NCI-H1092 (cell line): ENCODE data around the gene CHPT1.

ENCODE experiments used
- DNase-seq: peaks from one replicate; lab custom pipeline; 2025; lab: John Stamatoyannopoulos, UW

CHPT1 gene

DNA sequence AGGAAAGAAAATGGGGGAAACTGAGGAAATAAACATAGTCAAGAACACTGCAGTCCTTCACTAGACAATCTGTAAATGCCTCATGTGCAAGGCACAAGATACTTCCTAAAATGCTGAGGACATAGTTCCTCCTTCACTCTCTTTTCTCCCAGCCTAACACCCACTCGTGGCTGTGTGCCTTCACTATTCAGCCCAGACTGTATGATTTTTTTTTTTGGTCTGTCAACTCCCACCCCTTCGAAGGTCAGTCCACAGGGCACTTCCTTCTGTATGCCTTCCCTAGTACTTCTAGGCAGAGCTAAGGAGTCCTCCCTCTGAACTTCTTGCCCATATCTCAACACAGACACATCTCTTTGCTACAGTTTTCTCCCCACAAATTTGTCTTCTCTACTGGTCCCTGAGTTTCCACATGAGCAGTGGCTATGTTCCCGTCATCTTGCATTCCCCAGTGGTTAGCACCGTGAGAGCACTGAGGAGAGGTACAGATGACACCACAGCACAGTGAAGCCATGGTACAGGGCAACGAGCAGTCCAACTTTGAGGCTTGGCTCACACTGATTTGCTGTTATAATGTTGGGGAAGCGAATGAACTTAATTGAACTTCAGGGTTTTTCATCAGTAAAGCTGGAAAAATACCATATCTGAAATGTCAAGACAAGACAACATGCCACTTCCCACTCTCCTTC is 65.9 kb downstream of the CHPT1 start:
- DNase-seq, result no peak

DNA sequence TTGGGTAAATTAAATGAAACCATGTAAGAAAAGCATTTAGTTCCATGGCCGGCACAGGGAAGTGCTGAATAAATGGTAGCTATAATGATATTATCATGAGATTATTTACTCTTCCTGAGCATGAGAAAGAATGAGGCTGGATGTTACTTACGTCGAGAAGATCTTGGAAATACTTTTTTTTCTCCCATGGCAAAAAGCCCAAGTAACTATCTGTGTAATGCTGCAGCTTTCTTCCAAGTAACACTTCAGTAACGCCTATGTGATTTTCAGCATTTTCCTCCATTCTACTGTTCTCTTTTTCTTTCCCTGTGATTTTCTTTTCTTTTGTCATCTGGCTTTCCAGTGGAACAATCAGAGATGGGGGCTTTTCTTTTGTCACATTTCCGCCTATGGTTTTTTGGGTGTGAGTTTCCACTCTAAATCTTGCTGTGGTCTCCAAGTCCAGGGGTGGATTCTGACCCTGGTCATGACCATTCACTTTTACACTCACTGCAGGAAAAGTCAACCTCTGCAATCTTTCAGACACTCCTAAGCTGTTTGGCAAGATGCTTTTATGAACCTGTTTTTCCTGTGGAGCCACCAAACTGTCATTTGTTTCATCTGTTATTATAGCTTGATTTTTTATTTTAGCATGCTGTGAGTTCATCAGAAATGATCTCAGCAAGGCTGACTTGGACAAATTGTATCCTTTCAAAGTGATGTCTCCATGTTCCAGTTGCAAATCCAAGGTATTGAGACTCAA is 66.8 kb downstream of the CHPT1 start:
- DNase-seq, result no peak

DNA sequence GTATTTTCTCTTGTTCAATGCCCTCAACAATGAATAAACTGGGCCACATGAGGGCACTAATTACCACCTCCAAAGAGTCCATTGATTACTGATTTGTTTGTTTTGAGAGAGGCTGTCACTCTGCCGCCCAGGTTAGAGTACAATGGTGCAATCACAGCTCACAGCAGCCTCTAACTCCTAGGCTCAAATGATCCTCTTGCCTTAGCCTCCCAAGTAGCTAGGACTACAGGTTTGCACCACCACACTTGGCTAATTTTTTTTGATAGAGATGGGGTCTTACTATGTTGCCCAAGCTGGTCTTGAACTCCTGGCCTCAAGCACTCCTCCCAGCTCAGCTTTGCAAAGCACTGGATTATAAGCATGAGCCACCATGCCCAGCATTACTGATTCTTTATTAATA is 70.1 kb downstream of the CHPT1 start:
- no peak for DNase-seq

DNA sequence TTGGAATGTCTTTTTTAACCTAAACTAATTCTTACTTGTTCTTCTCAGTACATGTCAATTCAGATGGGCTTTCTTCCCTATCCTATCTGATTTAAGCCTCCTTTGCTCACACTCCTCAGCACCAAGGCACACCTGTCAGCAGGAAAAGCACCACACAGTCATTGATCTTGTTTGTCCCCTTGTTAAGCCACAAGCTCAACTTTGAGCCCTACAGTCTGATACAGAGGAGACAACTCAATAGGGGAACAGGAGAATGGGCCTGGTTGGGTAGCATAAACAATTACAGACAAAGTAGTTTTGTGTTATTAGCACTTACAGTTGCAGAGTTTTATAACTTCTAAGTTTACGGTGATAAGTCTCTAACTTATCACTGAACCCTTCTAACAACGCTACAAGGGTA is 71.3 kb downstream of the CHPT1 start:
- no peak for DNase-seq

DNA sequence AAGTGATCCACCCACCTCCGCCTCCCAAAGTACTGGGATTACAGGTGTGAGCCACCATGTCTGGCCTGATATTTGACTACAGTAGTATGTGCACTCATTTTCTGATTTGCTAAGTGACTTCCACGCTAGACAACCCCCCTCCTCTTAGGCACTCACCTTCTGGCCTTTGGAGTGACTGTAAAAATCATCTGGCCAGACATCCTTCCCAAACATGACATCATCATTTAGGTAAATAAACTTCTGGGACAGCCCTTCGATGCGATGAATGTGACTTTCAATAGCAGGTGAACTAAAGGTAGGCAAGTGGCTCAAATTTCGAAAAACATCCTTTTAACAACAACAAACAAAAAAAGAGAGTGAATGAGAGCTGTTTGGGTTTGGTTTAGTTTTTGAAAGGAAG is 72.4 kb downstream of the CHPT1 start:
- no peak for DNase-seq

DNA sequence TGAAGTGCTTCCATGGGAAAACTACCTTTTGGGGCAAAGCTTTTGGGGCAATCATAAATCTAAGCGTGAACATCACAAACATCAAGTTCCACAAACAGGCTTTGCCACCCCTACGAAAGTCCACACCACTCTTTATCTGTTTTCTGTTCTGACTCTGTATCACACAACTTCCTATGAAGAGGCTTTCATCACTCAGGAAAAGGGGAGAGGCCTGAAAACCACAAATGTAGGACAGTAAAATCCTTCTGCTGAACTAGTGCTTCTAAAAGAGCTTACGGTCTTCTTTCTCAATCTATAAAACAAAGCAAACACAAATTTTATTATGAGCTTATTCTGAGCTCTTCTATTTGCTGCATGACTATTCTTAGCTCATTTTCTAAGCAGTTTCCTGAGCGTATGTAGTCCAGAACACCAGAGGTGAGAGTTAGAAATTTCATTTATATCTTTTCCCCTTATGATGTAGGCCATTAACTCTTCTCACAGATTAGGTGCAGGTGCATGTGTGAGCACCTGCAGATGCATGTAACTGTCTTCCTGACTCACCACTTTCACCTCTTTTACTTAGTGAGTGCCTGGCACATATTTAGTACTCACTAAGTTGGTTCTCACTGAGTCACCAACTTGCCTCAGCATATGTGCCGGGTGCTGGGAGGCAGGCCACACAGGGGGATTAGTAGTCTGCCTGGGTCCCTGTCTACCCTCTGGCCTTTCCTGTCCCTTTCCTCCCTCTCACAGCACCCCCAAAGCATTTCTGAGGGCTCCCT is 74.8 kb downstream of the CHPT1 start:
- DNase-seq, result no peak

DNA sequence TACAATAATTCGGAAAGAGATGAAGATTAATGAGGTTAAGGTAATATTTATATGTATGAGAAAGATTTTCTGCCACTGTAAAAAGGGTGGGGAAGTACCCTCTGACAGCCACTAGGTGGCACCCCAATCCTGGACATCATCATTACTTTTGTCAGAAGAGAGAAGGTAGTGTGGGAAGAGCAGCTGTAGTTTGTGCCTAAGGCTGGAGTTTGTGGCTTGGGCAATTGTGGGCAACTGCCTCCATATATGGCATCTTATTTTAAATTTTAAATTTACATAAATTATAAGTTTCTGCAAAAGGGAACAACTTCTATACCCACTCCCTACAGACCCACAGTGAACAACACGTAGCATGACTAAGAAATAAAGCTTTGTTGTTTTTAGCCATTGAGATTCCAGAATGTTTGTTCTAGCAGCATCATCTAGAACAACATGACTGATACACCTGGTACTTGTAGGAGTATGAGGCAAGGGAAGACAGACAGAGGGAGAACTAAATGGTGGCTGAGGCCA is 76.3 kb downstream of the CHPT1 start:
- DNase-seq, result peak; percentile 15

DNA sequence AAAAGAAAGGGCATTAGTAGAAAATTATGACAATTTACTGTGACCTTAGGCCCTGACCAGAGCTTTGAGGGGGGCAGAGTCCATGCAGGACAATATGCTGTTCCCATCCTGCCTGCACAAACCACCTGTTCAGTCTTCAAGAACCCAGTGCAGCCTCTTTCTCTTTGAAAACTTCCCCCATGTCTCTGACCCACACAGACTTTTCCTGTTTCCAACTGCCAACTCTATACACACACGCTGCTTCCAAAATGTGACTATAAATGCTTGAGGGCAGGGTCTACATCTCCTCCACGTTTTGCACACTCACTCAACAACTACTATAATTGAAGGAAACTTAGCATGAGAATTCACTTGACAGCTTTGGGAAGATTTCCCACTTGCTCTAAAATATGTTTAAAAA is 78.4 kb downstream of the CHPT1 start:
- DNase-seq, result no peak

DNA sequence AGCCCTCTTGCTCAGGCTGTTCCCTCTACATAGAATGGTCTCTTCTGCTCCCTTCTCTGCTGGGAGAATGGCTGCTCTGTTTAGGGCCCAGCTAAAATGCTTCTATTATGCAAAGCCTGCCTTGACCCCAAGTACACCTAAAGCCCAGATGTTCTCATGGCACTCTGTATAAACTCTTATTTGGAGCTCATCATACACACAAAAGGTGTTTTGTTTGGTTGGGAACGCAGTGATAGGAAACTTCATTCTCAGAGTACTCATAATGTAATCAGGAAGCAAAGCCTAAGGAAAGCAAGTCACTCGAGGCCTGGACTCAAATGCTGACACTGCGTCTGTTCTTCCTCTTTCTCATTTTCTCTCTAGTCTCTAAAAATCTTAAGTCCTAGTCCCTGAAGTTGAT is 80.0 kb downstream of the CHPT1 start:
- no peak for DNase-seq

DNA sequence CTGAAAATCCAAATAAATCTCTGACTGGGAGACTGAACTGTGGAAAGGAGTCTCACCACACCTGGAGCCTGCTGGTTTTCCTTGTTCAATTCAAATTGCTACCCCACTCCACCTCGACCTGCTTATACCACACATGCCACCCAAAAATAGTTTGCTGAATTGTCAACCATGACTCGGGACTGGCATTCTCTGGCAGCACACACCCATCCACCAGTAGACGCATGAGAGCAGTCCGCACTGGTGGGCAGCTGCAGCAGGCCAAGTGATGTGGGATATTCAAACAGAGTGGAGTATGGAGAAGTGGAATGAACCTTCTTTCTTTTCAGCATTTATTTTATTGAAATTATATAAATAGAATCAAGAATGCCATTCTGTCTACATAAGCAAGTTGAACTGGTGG is 80.5 kb downstream of the CHPT1 start:
- no peak for DNase-seq
